NB4 (cell line): ENCODE measurements around the gene NCOA6.

Experiments used
- DNase-seq: peaks from one replicate; pipeline ENCODE4 v3.0.0; 2010; ENCODE audit warnings: low read depth
- H3K4me3 ChIP-seq: one replicate; pipeline ENCODE4 v1.5.1; 2011; ENCODE audit warnings: mild to moderate bottlenecking, low read depth, low read length, moderate library complexity
- CTCF ChIP-seq: IDR thresholded peaks from one replicate; pipeline ENCODE4 v1.5.1; 2012; ENCODE audit warnings: low read depth, low read length
- MAX ChIP-seq: IDR thresholded peaks from 2 replicates; pipeline ENCODE4 v1.6.1; 2011; ENCODE audit warnings: low read depth, low read length
- MYC ChIP-seq: IDR thresholded peaks from 2 replicates; pipeline ENCODE4 v1.6.1; 2011; ENCODE audit warnings: low read depth, low read length
- POLR2A ChIP-seq: IDR thresholded peaks from 2 replicates; pipeline ENCODE4 v1.6.1; 2011; ENCODE audit warnings: mild to moderate bottlenecking; ENCODE audit not compliant: insufficient read length; ENCODE audit errors: extremely low read depth

NCOA6 gene

GRCh38 chr20:34859826-34860545 lies 34.5 kb upstream of the NCOA6 start:
- no peak for TF ChIP-seq MAX
- no peak for TF ChIP-seq CTCF
- TF ChIP-seq POLR2A = no peak
- no peak for TF ChIP-seq MYC
- no peak for DNase-seq
- no peak overlapping the region for H3K4me3 ChIP-seq

- no peak overlapping the region for H3K4me3 ChIP-seq
- no peak for DNase-seq
- TF ChIP-seq MAX (no peak), POLR2A (no peak), CTCF (no peak), MYC (no peak)
These were observed 33.9 kb upstream of the NCOA6 start for GRCh38 chr20:34859367-34859766.

GRCh38 chr20:34852298-34852697 lies 26.8 kb upstream of the NCOA6 start:
- no peak overlapping the region for H3K4me3 ChIP-seq
- no peak for DNase-seq
- TF ChIP-seq CTCF = no peak
- no peak for TF ChIP-seq POLR2A
- TF ChIP-seq MAX = no peak
- no peak for TF ChIP-seq MYC

GRCh38 chr20:34850969-34851368 lies 25.5 kb upstream of the NCOA6 start:
- TF ChIP-seq POLR2A (no peak), MAX (no peak), MYC (no peak)
- H3K4me3 ChIP-seq = no peak overlapping the region

GRCh38 chr20:34849778-34850177 lies 24.3 kb upstream of the NCOA6 start:
- no peak overlapping the region for H3K4me3 ChIP-seq
- no peak for DNase-seq
- no peak for TF ChIP-seq POLR2A
- TF ChIP-seq MYC = no peak
- TF ChIP-seq MAX = no peak
- TF ChIP-seq CTCF = no peak

More at GRCh38 chr20:34850969-34851368, 25.5 kb upstream of the NCOA6 start:
- no peak for DNase-seq

GRCh38 chr20:34848597-34848996 lies 23.1 kb upstream of the NCOA6 start:
- H3K4me3 ChIP-seq = no peak overlapping the region
- TF ChIP-seq MAX (no peak), MYC (no peak), POLR2A (no peak), CTCF (no peak)
- no peak for DNase-seq
